Activated CD4-positive, alpha-beta memory T cell treated with anti-CD3 and anti-CD28 coated beads for 36 hours (primary cell): ENCODE measurements around the gene ABCC2. TPM values are rescaled to one million over a fixed set of nuclear protein-coding genes. Genes with fewer than 3 reads are reported as not detected.

Source experiments
- CTCF ChIA-PET: fragments of 350-600 bp; sonication (Branson Sonifier 250); formaldehyde crosslinking; loops from one replicate; lab custom pipeline; 2021; ENCODE audit warnings: antibody characterized with exemption, inconsistent platforms; lab: Charles Lee
- POLR2A ChIA-PET: fragments of 350-600 bp; sonication (Branson Sonifier 250); formaldehyde crosslinking; loops from one replicate; lab custom pipeline; 2021; ENCODE audit warnings: antibody characterized with exemption; lab: Charles Lee
- DNase-seq: peaks from one replicate; pipeline ENCODE4 v3.0.0-alpha.2; 2020
- H3K27ac Mint-ChIP-seq: one replicate; pipeline ENCODE4 v1.8.0; 2021; ENCODE audit warnings: mixed read lengths
- H3K27me3 Mint-ChIP-seq: one replicate; pipeline ENCODE4 v1.8.0; 2021; ENCODE audit warnings: mixed read lengths
- H3K36me3 Mint-ChIP-seq: one replicate; pipeline ENCODE4 v1.8.0; 2021; ENCODE audit warnings: mixed read lengths
- H3K4me1 Mint-ChIP-seq: one replicate; pipeline ENCODE4 v1.8.0; 2021; ENCODE audit warnings: low read depth, mixed read lengths
- H3K4me3 Mint-ChIP-seq: one replicate; pipeline ENCODE4 v1.8.0; 2021; ENCODE audit warnings: mild to moderate bottlenecking, mixed read lengths
- H3K9me3 Mint-ChIP-seq: one replicate; pipeline ENCODE4 v1.8.0; 2021; ENCODE audit warnings: mixed read lengths
- intact Hi-C: fragments of 100-400 bp; cut with micrococcal nuclease; formaldehyde crosslinking; loops from one replicate; pipeline ENCODE4 v1.15.1; 2023
- total RNA-seq, 2 experiments: library from RNA; stranded (reverse); gene quantifications; one replicate each; pipeline ENCODE4 v1.2.3, GENCODE V29; 2021

Gene ABCC2
- total RNA-seq, 2 experiments from 2014 or later, result 0.57 to 0.82 TPM

DNA sequence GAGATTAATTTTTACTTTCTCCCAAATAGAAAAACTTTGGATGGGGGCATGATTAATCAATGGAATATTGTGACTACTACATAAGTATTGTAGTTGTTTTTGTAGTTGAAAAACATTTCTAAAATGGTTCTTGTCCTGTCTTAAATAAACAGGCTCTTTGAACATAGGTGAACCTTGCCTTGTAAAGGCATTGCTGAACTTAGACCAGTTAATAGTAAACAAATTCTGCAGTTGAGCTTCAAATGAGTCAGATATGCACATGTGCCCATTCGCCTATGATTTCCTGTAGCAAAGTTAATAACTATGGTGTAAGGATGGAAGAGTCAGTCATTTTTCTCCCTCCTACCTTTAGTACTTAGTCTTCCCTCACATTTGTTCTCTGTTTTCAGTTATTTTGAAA, 27.8 kb upstream of the ABCC2 start:
- ChIA-PET POLR2A (no interaction called here), CTCF (no interaction called here)
- no peaks in the 10 kb centered on the region for H3K27me3 Mint-ChIP-seq
- intact Hi-C loops, result no loop called here
- DNase-seq, result no peak
- H3K9me3 Mint-ChIP-seq, result no peaks in the 10 kb centered on the region
- H3K4me3 Mint-ChIP-seq, result no peak overlapping the region
- peaks cover 57% of the 10 kb centered on the region for H3K36me3 Mint-ChIP-seq
- no peaks in the 10 kb centered on the region for H3K4me1 Mint-ChIP-seq
- H3K27ac Mint-ChIP-seq, result no peak overlapping the region

DNA sequence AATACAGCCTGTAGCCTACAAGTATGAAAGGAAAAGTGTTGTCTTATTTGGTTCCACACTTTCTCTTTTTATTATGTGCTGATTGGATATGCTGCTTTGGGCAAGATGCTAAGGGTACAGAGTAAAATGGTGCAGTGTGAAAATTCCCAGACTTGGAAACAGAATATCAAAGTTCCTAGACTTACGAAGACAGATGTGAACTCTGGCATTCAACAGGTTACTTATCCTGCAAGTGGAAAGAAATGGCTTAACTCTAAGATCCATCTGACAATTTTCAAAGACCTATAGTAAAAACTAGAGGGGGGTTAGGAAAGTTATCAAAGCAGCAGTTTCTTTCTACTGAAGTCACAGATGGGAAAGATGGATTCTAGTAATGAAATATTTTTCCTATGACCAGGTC, 26.3 kb upstream of the ABCC2 start:
- ChIA-PET POLR2A (no interaction called here), CTCF (no interaction called here)
- Mint-ChIP-seq H3K36me3 (peaks cover 62% of the 10 kb centered on the region), H3K27me3 (no peaks in the 10 kb centered on the region), H3K4me3 (no peak overlapping the region), H3K9me3 (no peaks in the 10 kb centered on the region), H3K4me1 (no peaks in the 10 kb centered on the region), H3K27ac (no peak overlapping the region)
- DNase-seq, result no peak
- intact Hi-C loops, result no loop called here

DNA sequence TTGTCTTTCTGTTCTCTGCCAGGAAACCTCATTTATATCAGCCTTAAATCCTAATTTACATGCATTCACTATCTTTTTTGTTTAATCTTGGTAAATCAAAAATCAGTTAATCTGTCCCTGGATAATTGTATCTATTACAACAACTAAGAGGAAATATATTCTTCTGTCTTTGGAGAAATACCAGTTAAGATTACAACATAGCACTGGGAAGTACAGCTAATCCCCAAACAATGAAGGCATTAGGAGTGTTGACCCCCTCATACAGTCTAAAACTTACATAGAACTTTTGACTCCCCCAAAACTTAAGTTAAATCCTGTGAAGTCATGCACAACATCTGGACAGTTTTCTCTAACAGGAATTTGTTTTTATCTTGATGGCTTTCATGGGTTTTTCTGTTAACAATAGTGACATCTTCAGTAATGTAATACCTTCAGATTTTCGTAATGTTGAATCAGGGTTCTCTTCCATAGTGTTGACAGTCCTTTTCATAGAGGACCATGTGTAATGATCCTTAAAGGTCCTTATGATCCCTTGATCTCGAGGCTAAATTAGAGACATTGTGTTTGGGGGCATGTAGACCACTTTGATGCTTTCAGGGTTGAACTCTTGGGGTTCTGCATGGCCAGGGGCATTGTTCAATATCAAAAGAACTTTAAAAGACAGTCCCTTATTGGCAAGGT, 24.1 kb upstream of the ABCC2 start:
- no peak for DNase-seq
- no peaks in the 10 kb centered on the region for H3K4me1 Mint-ChIP-seq
- peaks cover 6% of the 10 kb centered on the region for H3K9me3 Mint-ChIP-seq
- intact Hi-C loops, result no loop called here
- no peak overlapping the region for H3K27ac Mint-ChIP-seq
- POLR2A ChIA-PET, result no interaction called here
- H3K36me3 Mint-ChIP-seq, result peaks cover 70% of the 10 kb centered on the region
- no peaks in the 10 kb centered on the region for H3K27me3 Mint-ChIP-seq
- no peak overlapping the region for H3K4me3 Mint-ChIP-seq
- CTCF ChIA-PET, result no interaction called here

DNA sequence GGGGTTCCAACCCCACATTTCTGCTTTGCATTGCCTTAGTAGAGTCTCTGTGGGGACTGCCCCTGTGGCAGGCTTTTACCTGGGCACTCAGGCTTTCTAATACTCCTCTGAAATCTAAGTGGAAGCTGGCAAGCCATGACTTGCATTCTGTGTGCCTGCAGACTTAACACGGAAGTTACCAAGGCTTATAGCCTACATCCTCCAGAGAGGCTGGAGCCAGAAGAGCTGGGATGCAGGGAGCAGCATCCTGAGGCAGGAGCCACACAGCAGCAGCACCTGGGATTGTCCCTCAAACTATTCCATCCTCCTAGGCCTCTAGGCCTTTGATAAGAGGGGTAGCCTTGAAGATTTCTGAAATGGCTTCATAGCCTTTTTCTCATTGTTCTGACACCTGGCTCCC, 22.1 kb upstream of the ABCC2 start:
- Mint-ChIP-seq H3K4me1 (no peaks in the 10 kb centered on the region), H3K27ac (no peak overlapping the region), H3K27me3 (no peaks in the 10 kb centered on the region), H3K4me3 (no peak overlapping the region), H3K9me3 (peaks cover 11% of the 10 kb centered on the region), H3K36me3 (peaks cover 65% of the 10 kb centered on the region)
- CTCF ChIA-PET, result no interaction called here
- no peak for DNase-seq
- POLR2A ChIA-PET, result no interaction called here
- intact Hi-C loops, result no loop called here

DNA sequence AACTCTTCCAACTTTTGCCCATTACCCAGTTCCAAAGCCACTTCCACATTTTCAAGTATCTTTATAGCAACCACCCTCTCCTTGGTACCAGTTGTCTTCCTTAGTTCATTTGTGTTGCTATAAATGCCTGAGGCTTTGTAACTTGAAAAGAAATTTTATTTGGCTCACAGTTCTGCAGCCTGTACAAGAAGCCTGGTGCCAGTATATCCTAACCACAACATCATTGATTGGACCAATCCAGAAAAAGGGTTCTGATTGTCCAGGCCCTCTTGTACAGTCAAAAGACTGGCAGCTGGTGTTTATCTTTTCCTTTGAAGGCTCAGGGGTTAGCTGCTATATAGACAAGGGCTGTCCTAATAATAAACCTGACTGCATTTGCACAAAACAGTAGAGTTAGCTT, 21.1 kb upstream of the ABCC2 start:
- no peak overlapping the region for H3K27ac Mint-ChIP-seq
- intact Hi-C loops, result no loop called here
- POLR2A ChIA-PET, result no interaction called here
- peaks cover 2% of the 10 kb centered on the region for H3K4me1 Mint-ChIP-seq
- H3K27me3 Mint-ChIP-seq, result no peaks in the 10 kb centered on the region
- peaks cover 54% of the 10 kb centered on the region for H3K36me3 Mint-ChIP-seq
- no peak overlapping the region for H3K4me3 Mint-ChIP-seq
- H3K9me3 Mint-ChIP-seq, result peaks cover 11% of the 10 kb centered on the region
- CTCF ChIA-PET, result no interaction called here
- no peak for DNase-seq

DNA sequence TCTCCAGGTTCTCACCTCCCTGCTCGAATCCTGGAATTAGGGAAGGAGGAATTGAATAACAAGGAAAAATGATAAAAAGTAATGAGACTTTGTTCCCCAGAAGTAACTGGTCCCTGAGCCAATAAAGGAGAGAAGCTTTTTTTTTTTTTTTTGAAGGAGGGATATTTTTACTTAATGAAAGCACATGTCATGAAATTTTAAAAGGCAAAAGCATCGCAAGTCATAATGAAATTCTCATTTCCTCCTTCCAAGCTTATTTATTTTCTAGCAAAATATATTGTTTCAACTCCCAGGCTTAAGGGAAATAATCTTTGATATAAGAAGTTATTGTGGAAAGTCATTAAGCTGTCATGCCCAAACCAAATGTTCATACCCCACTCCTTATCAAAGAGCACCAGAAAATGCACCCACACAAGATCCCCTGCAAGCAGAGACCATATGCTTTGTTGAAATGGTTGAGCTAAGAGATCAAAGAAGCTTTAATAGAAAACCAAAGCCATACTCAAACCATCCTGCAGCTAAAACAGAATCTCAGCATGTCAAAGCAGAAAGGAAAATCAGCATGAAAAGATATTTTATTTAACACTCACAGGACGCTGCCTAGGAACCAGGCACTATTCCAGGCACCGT, 16.7 kb upstream of the ABCC2 start:
- H3K27me3 Mint-ChIP-seq, result no peaks in the 10 kb centered on the region
- H3K4me1 Mint-ChIP-seq, result peaks cover 2% of the 10 kb centered on the region
- peaks cover 13% of the 10 kb centered on the region for H3K9me3 Mint-ChIP-seq
- peaks cover 19% of the 10 kb centered on the region for H3K36me3 Mint-ChIP-seq
- no peak overlapping the region for H3K4me3 Mint-ChIP-seq
- H3K27ac Mint-ChIP-seq, result no peak overlapping the region
- no peak for DNase-seq
- ChIA-PET POLR2A (no interaction called here), CTCF (no interaction called here)
- intact Hi-C loops, result no loop called here

DNA sequence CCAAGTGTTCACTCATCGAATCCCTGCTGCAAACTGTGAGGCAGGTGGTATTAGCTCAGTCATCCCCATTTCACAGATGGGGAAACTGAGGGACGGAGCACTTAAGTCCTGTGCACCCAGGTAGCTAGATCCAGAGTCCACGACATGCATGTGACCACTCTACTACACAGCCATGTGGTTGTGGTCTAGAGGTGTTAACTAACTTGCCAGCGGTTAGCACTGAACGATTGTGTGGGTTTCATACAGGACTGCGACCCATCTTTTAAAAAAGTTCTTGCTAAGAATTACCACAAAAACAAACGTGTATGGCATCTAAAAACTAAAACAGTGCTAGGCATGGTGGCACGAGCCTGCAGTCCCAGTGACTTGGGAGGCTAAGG, 16.1 kb upstream of the ABCC2 start:
- Mint-ChIP-seq H3K4me1 (peaks cover 2% of the 10 kb centered on the region), H3K27me3 (no peaks in the 10 kb centered on the region), H3K9me3 (peaks cover 13% of the 10 kb centered on the region), H3K27ac (no peak overlapping the region), H3K36me3 (peaks cover 17% of the 10 kb centered on the region), H3K4me3 (no peak overlapping the region)
- DNase-seq, result peak; percentile 10
- intact Hi-C loops, result no loop called here
- CTCF ChIA-PET, result no interaction called here
- POLR2A ChIA-PET, result no interaction called here

DNA sequence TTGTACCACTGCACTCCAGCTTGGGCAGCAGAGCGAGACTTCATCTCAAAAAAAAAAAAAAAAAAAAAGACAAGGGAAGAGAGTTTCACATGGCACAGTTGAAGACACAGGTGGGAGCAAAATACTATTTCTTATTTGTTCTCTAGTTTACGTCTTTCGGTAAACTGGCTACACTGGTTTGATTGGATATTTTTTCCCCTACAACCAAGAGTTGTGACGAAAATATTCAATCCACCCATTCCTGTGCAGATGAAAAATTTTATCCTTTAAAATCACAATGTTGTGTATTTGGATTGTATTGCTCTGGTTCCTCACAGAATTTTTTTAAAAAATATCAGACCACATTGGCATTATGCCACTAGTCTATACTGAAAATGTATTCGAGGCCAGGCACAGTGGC, 14.5 kb upstream of the ABCC2 start:
- Mint-ChIP-seq H3K4me1 (peaks cover 2% of the 10 kb centered on the region), H3K9me3 (peaks cover 6% of the 10 kb centered on the region), H3K36me3 (peaks cover 7% of the 10 kb centered on the region), H3K27me3 (no peaks in the 10 kb centered on the region), H3K27ac (no peak overlapping the region), H3K4me3 (no peak overlapping the region)
- ChIA-PET POLR2A (no interaction called here), CTCF (interaction anchor here (0.6 kb wide), 1 partner anchor 425 kb away, joined by 3 read pairs; no protein-coding TSS in a partner anchor)
- intact Hi-C loops, result no loop called here
- no peak for DNase-seq

DNA sequence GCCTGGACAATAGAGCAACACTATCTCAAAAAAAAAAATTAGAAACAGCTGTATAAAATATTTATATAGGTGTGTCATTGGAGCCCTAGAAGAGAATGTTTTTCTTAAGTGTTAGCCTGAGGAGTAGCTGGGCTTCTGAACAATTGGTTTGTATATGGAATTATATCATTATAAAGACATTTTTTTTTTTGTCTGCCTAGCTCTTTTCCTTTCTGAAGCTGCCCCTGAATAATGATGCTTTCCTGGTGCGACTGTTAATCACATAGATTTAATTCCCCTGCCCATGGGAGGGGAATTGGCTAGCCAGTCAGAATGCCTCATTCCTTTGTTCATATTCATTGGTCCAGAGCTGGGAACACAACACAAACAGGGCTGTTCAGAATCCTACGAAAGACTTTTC, 13.9 kb upstream of the ABCC2 start:
- Mint-ChIP-seq H3K4me1 (peaks cover 2% of the 10 kb centered on the region), H3K27ac (no peak overlapping the region), H3K27me3 (no peaks in the 10 kb centered on the region), H3K9me3 (peaks cover 6% of the 10 kb centered on the region), H3K4me3 (no peak overlapping the region), H3K36me3 (peaks cover 3% of the 10 kb centered on the region)
- ChIA-PET CTCF (interaction anchor here (0.6 kb wide), 1 partner anchor 424 kb away, joined by 3 read pairs; no protein-coding TSS in a partner anchor), POLR2A (interaction anchor here (0.6 to 0.7 kb wide), 2 partner anchors 24 to 47 kb away, joined by 3 to 4 read pairs; no protein-coding TSS in a partner anchor)
- intact Hi-C loops, result no loop called here
- DNase-seq, result no peak

DNA sequence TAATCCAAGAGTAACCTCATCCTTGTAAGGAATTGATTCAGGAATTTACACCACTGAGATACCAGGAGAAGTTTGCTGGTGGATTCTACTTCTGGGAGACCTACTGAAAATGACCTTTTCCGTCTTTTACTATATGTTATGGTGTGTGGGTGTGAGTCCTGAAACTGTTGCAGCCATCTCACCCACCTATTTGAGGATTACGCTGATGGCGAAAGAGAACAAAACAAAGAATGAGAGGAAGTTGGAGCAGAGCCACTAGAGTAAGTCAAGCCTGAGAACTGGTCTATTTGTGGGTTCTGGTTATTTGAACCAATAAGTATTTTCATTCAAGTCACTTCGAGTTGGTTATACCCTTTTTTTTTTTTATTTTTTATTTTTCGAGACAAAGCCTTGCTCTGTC, 12.7 kb upstream of the ABCC2 start:
- no peak for DNase-seq
- CTCF ChIA-PET, result no interaction called here
- POLR2A ChIA-PET, result no interaction called here
- Mint-ChIP-seq H3K36me3 (peaks cover 2% of the 10 kb centered on the region), H3K27ac (no peak overlapping the region), H3K4me3 (no peak overlapping the region), H3K9me3 (peaks cover 2% of the 10 kb centered on the region), H3K27me3 (no peaks in the 10 kb centered on the region), H3K4me1 (peaks cover 2% of the 10 kb centered on the region)
- intact Hi-C loops, result no loop called here

DNA sequence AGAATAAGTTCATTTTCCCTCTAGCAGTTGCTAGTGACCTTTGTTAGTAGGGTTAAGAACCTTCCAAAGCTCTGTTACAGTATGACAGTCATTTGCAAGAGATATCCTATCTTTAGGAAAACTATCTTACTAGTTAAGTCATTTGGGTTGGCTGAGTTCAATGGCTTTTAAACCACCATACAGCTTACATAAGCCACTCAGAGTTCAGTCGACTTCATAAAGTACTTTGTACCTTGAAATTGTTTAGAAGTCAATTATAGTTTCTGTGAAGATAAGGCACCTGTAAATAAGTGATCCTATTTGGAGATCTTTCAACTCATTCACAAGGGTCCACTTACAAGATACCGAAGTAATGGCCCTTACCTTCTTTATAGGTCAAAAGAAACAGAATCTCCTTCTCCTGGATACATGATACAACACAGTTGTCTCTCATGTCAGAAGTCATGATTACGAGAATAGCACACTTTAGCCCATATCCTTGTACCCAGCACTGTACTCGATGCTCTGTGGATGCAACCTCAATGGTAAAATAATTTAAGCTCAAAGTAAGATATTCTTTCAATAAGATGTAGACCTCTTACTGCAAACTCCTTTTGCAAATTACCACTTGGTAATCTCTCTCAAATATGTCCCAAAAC, 11.9 kb upstream of the ABCC2 start:
- Mint-ChIP-seq H3K27ac (no peak overlapping the region), H3K9me3 (peaks cover 2% of the 10 kb centered on the region), H3K27me3 (no peaks in the 10 kb centered on the region), H3K4me3 (no peak overlapping the region), H3K36me3 (peaks cover 2% of the 10 kb centered on the region), H3K4me1 (peaks cover 2% of the 10 kb centered on the region)
- POLR2A ChIA-PET, result no interaction called here
- DNase-seq, result no peak
- CTCF ChIA-PET, result interaction anchor here (0.7 kb wide), 1 partner anchor 57 kb away, joined by 3 read pairs; no protein-coding TSS in a partner anchor
- intact Hi-C loops, result no loop called here

DNA sequence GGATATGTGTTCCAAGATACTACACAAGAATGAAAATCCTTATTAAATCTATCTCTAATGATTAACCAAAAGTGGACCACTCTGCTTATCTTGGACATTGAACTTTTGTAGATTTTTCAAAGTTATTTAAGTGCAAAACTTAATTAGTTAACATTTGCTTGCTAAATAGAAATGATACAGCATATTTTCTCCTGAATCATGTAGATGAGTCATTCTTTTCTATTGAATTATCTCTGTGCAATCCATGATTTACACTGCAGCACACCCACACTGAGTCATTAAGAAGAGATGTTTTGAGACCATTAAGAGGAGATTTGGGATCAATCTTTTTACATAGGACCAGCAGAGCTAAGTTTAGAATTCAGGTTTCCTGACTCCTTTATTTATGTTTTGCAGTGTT, 6.6 kb upstream of the ABCC2 start:
- H3K4me3 Mint-ChIP-seq, result no peak overlapping the region
- POLR2A ChIA-PET, result no interaction called here
- peaks cover 3% of the 10 kb centered on the region for H3K36me3 Mint-ChIP-seq
- no peak for DNase-seq
- H3K9me3 Mint-ChIP-seq, result no peaks in the 10 kb centered on the region
- peaks cover 4% of the 10 kb centered on the region for H3K4me1 Mint-ChIP-seq
- H3K27ac Mint-ChIP-seq, result no peak overlapping the region
- CTCF ChIA-PET, result no interaction called here
- no peaks in the 10 kb centered on the region for H3K27me3 Mint-ChIP-seq
- intact Hi-C loops, result no loop called here
